ENCODE data around the gene TES. TPM values are rescaled to one million over a fixed set of nuclear protein-coding genes. Genes with fewer than 3 reads are reported as not detected.

The TES gene
- total RNA-seq, 1 experiment from 2014 or later: 126 TPM

GRCh38 chr7:116231949-116232348 is 21.6 kb downstream of the TES start:
- intact Hi-C loops (cut with micrococcal nuclease; ENCODE audit: unreplicated experiment): loop anchor here (1.0 to 2.0 kb wide), 2 partner anchors 8 to 13 kb away; no protein-coding TSS in a partner anchor
- no TSS peak for BruUV-seq (replicated peaks)
- H3K9me3 Mint-ChIP-seq (ENCODE audit: low read depth, unreplicated experiment): no peaks in the 10 kb centered on the region
- H3K27ac Mint-ChIP-seq (ENCODE audit: unreplicated experiment): no peak overlapping the region
- TF ChIP-seq CTCF (IDR thresholded peaks at IDR 0.05; ENCODE audit: unreplicated experiment): no peak
- CTCF ChIA-PET: interaction anchor here (0.8 to 3.0 kb wide), 5 partner anchors 14 to 52 kb away, joined by 3 to 11 read pairs (median 7); no protein-coding TSS in a partner anchor
- H3K4me3 Mint-ChIP-seq (ENCODE audit: low read depth, unreplicated experiment): no peak overlapping the region
- no peaks in the 10 kb centered on the region for H3K27me3 Mint-ChIP-seq (ENCODE audit: unreplicated experiment)
- peaks cover 40% of the 10 kb centered on the region for H3K4me1 Mint-ChIP-seq (ENCODE audit: low read depth, unreplicated experiment)
- peaks cover 21% of the 10 kb centered on the region for H3K36me3 Mint-ChIP-seq (ENCODE audit: insufficient read depth, unreplicated experiment)
- no peak for DNase-seq

DNA sequence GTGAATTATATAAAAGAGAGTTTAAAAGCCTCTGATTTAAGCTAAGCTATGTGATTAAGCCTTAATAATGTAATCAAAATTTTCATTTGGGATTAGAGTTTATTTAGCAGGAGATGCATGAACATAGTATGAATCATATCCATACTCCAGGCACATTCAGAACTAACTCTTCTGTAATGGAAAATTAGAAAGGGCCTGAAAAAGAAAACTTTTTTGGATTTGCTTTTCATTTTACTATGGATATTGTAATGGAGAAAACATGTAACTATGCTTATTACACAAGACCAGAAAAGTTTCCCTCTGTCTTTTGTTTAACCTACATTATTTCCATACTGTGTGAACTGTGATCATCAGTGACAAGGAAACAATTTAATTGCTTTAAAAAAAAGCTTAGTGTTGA is 22.0 kb downstream of the TES start:
- TF ChIP-seq CTCF (IDR thresholded peaks at IDR 0.05; ENCODE audit: unreplicated experiment): no peak
- H3K4me3 Mint-ChIP-seq (ENCODE audit: low read depth, unreplicated experiment): no peak overlapping the region
- peaks cover 24% of the 10 kb centered on the region for H3K36me3 Mint-ChIP-seq (ENCODE audit: insufficient read depth, unreplicated experiment)
- no TSS peak for BruUV-seq (replicated peaks)
- no peaks in the 10 kb centered on the region for H3K9me3 Mint-ChIP-seq (ENCODE audit: low read depth, unreplicated experiment)
- intact Hi-C loops (cut with micrococcal nuclease; ENCODE audit: unreplicated experiment): loop anchor here (1.0 to 2.0 kb wide), 2 partner anchors 8 to 14 kb away; no protein-coding TSS in a partner anchor
- no peak overlapping the region for H3K27ac Mint-ChIP-seq (ENCODE audit: unreplicated experiment)
- no peak for DNase-seq
- H3K4me1 Mint-ChIP-seq (ENCODE audit: low read depth, unreplicated experiment): peaks cover 39% of the 10 kb centered on the region
- no peaks in the 10 kb centered on the region for H3K27me3 Mint-ChIP-seq (ENCODE audit: unreplicated experiment)
- CTCF ChIA-PET: interaction anchor here (2.1 to 3.0 kb wide), 3 partner anchors 14 to 52 kb away, joined by 7 to 11 read pairs (median 9); no protein-coding TSS in a partner anchor

GRCh38 chr7:116232920-116233319 is 22.6 kb downstream of the TES start:
- no TSS peak for BruUV-seq (replicated peaks)

GRCh38 chr7:116234517-116235200 is 24.3 kb downstream of the TES start:
- Mint-ChIP-seq H3K36me3 (ENCODE audit: insufficient read depth, unreplicated experiment) (peaks cover 40% of the 10 kb centered on the region), H3K9me3 (ENCODE audit: low read depth, unreplicated experiment) (no peaks in the 10 kb centered on the region), H3K27ac (ENCODE audit: unreplicated experiment) (no peak overlapping the region), H3K27me3 (ENCODE audit: unreplicated experiment) (no peaks in the 10 kb centered on the region), H3K4me3 (ENCODE audit: low read depth, unreplicated experiment) (no peak overlapping the region), H3K4me1 (ENCODE audit: low read depth, unreplicated experiment) (peaks cover 34% of the 10 kb centered on the region)
- no TSS peak for BruUV-seq (replicated peaks)
- CTCF ChIA-PET: no interaction called here
- no peak for DNase-seq
- intact Hi-C loops (cut with micrococcal nuclease; ENCODE audit: unreplicated experiment): no loop called here
- no peak for TF ChIP-seq CTCF (IDR thresholded peaks at IDR 0.05; ENCODE audit: unreplicated experiment)

More at GRCh38 chr7:116232920-116233319, 22.6 kb downstream of the TES start:
- Mint-ChIP-seq H3K9me3 (ENCODE audit: low read depth, unreplicated experiment) (no peaks in the 10 kb centered on the region), H3K4me3 (ENCODE audit: low read depth, unreplicated experiment) (no peak overlapping the region), H3K4me1 (ENCODE audit: low read depth, unreplicated experiment) (peaks cover 34% of the 10 kb centered on the region), H3K27ac (ENCODE audit: unreplicated experiment) (no peak overlapping the region), H3K36me3 (ENCODE audit: insufficient read depth, unreplicated experiment) (peaks cover 30% of the 10 kb centered on the region), H3K27me3 (ENCODE audit: unreplicated experiment) (no peaks in the 10 kb centered on the region)
- intact Hi-C loops (cut with micrococcal nuclease; ENCODE audit: unreplicated experiment): loop anchor here (1.0 to 2.0 kb wide), 2 partner anchors 9 to 14 kb away; no protein-coding TSS in a partner anchor
- TF ChIP-seq CTCF (IDR thresholded peaks at IDR 0.05; ENCODE audit: unreplicated experiment): no peak
- CTCF ChIA-PET: interaction anchor here (2.1 to 2.3 kb wide), 2 partner anchors 15 to 21 kb away, joined by 7 to 9 read pairs; no protein-coding TSS in a partner anchor
- no peak for DNase-seq
